ENCODE measurements around the gene MEOX1. TPM values are rescaled to one million over a fixed set of nuclear protein-coding genes. Genes with fewer than 3 reads are reported as not detected.

The MEOX1 gene
- total RNA-seq, 1 experiment from 2014 or later, result 0.21 TPM

- no TSS peak for BruUV-seq (replicated peaks)
- H3K27ac ChIP-seq (ENCODE audit: low read length), result no peak overlapping the region
- ATAC-seq (no peak), DNase-seq (ENCODE audit: low read depth, low spot score) (no peak)
- in situ Hi-C loops (cut with HindIII; ENCODE audit: low pct_unique_long_range_greater_than_20kb, low sequenced_read_pairs) (no loop called here), intact Hi-C loops (cut with micrococcal nuclease; ENCODE audit: unreplicated experiment) (no loop called here)
- H3K4me3 ChIP-seq (ENCODE audit: low read depth in 2 of 2, low read length in 2 of 2), result no peak overlapping the region
- H3K4me1 ChIP-seq (ENCODE audit: control insufficient read depth, insufficient read depth, low read length), result no peaks in the 10 kb centered on the region
- H3K36me3 ChIP-seq (ENCODE audit: control insufficient read depth, insufficient read depth, low read length), result no peaks in the 10 kb centered on the region
- no peaks in the 10 kb centered on the region for H3K9me3 ChIP-seq (ENCODE audit: control insufficient read depth, insufficient read depth, low read depth, low read length)
- no peaks in the 10 kb centered on the region for H3K27me3 ChIP-seq (ENCODE audit: control insufficient read depth, insufficient read depth, low read length)
- ChIA-PET POLR2A (no interaction called here), CTCF (no interaction called here)
- no peak for TF ChIP-seq CTCF (IDR thresholded peaks at IDR 0.05)
- TF ChIP-seq SIN3A (IDR thresholded peaks at IDR 0.05; ENCODE audit: borderline replicate concordance, insufficient read depth, low read depth, low read length), result no peak
- TF ChIP-seq REST (IDR thresholded peaks at IDR 0.05; ENCODE audit: insufficient read depth in 1 of 2, low read depth in 2 of 2, low read length in 1 of 2), result no peak
- no peak for TF ChIP-seq POLR2AphosphoS5 (IDR thresholded peaks at IDR 0.05; ENCODE audit: low read depth, low read length)
- no peak for TF ChIP-seq TCF7L2 (IDR thresholded peaks at IDR 0.05; ENCODE audit: low read depth, low read length)
Observed at GRCh38 chr17:43599046-43599395, 62.7 kb downstream of the MEOX1 start.

GRCh38 chr17:43598357-43599045 lies 63.2 kb downstream of the MEOX1 start:
- in situ Hi-C loops (cut with HindIII; ENCODE audit: low pct_unique_long_range_greater_than_20kb, low sequenced_read_pairs), result no loop called here
- no peak overlapping the region for H3K4me3 ChIP-seq (ENCODE audit: low read depth in 2 of 2, low read length in 2 of 2)
- intact Hi-C loops (cut with micrococcal nuclease; ENCODE audit: unreplicated experiment), result no loop called here
- ATAC-seq (no peak), DNase-seq (ENCODE audit: low read depth, low spot score) (no peak)
- H3K9me3 ChIP-seq (ENCODE audit: control insufficient read depth, insufficient read depth, low read depth, low read length), result no peaks in the 10 kb centered on the region
- TF ChIP-seq SIN3A (IDR thresholded peaks at IDR 0.05; ENCODE audit: borderline replicate concordance, insufficient read depth, low read depth, low read length) (no peak), CTCF (IDR thresholded peaks at IDR 0.05) (no peak), POLR2AphosphoS5 (IDR thresholded peaks at IDR 0.05; ENCODE audit: low read depth, low read length) (no peak), REST (IDR thresholded peaks at IDR 0.05; ENCODE audit: insufficient read depth in 1 of 2, low read depth in 2 of 2, low read length in 1 of 2) (no peak), TCF7L2 (IDR thresholded peaks at IDR 0.05; ENCODE audit: low read depth, low read length) (no peak)
- no peak overlapping the region for H3K27ac ChIP-seq (ENCODE audit: low read length)
- ChIA-PET POLR2A (no interaction called here), CTCF (no interaction called here)
- no TSS peak for BruUV-seq (replicated peaks)
- H3K4me1 ChIP-seq (ENCODE audit: control insufficient read depth, insufficient read depth, low read length), result no peaks in the 10 kb centered on the region
- H3K36me3 ChIP-seq (ENCODE audit: control insufficient read depth, insufficient read depth, low read length), result no peaks in the 10 kb centered on the region
- H3K27me3 ChIP-seq (ENCODE audit: control insufficient read depth, insufficient read depth, low read length), result no peaks in the 10 kb centered on the region

All from Panc1 (cell line).